ENCODE measurements around the gene PCDHGC3. TPM values are rescaled to one million over a fixed set of nuclear protein-coding genes. Genes with fewer than 3 reads are reported as not detected.
"Not testable (repeated sequence)": the region's sequence is repeated elsewhere in the genome, so short reads cannot be mapped to it uniquely, and the experiment has no call there.

Gene PCDHGC3
- 35.4 and 36.3 TPM in 2 replicates for total RNA-seq

GRCh38 chr5:141475625-141476131, at the start of gene PCDHGC3:
Gene PCDHGC3 (plus strand): TSS chr5:141475966. CDS start chr5:141476117, 151 bp downstream.
- H3K4me3 ChIP-seq (ENCODE audit: low read depth, low read length), result peak within 1 kb of the TSS; percentile 88
- TF ChIP-seq CTCF (IDR thresholded peaks at IDR 0.05; ENCODE audit: insufficient read depth, low read depth, low read length), result peak; percentile 38
- DNase-seq (ENCODE audit: low read depth), result peak; percentile 96

GRCh38 chr5:141427783-141428426, 47.9 kb upstream of the PCDHGC3 start:
- no peak overlapping the region for H3K4me3 ChIP-seq (ENCODE audit: low read depth, low read length)
- no peak for TF ChIP-seq CTCF (IDR thresholded peaks at IDR 0.05; ENCODE audit: insufficient read depth, low read depth, low read length)
- no peak for DNase-seq (ENCODE audit: low read depth)

GRCh38 chr5:141430332-141431113, 45.2 kb upstream of the PCDHGC3 start, which contains the start of gene PCDHGA12:
Gene PCDHGA12 (plus strand): TSS chr5:141430507. CDS start chr5:141430760, 253 bp downstream.
- peak within 1 kb of the TSS; percentile 56 for H3K4me3 ChIP-seq (ENCODE audit: low read depth, low read length)
- peak; percentile 67 for TF ChIP-seq CTCF (IDR thresholded peaks at IDR 0.05; ENCODE audit: insufficient read depth, low read depth, low read length)
- peak; percentile 93 for DNase-seq (ENCODE audit: low read depth)

- no peak for DNase-seq (ENCODE audit: low read depth)
- TF ChIP-seq CTCF (IDR thresholded peaks at IDR 0.05; ENCODE audit: insufficient read depth, low read depth, low read length), result no peak
- H3K4me3 ChIP-seq (ENCODE audit: low read depth, low read length), result peak overlapping the region; percentile 56
These were observed 44.5 kb upstream of the PCDHGC3 start for GRCh38 chr5:141431286-141431685.

GRCh38 chr5:141432308-141432707, 43.5 kb upstream of the PCDHGC3 start:
- DNase-seq (ENCODE audit: low read depth); H3K4me3 ChIP-seq (ENCODE audit: low read depth, low read length): not testable (repeated sequence)

- H3K4me3 ChIP-seq (ENCODE audit: low read depth, low read length); DNase-seq (ENCODE audit: low read depth): not testable (repeated sequence)
These were observed 43.0 kb upstream of the PCDHGC3 start for GRCh38 chr5:141432726-141433125.

- TF ChIP-seq CTCF (IDR thresholded peaks at IDR 0.05; ENCODE audit: insufficient read depth, low read depth, low read length), result no peak
- no peak overlapping the region for H3K4me3 ChIP-seq (ENCODE audit: low read depth, low read length)
- DNase-seq (ENCODE audit: low read depth), result peak; percentile 15
These were observed 41.8 kb upstream of the PCDHGC3 start for GRCh38 chr5:141434006-141434405.
